ENCODE data around the gene PRSS38. TPM values are rescaled to one million over a fixed set of nuclear protein-coding genes. Genes with fewer than 3 reads are reported as not detected.

Gene PRSS38
- 1 to 10 TPM in 1 of 2 donors, not detected in 1; 3.0 TPM for total RNA-seq

DNA sequence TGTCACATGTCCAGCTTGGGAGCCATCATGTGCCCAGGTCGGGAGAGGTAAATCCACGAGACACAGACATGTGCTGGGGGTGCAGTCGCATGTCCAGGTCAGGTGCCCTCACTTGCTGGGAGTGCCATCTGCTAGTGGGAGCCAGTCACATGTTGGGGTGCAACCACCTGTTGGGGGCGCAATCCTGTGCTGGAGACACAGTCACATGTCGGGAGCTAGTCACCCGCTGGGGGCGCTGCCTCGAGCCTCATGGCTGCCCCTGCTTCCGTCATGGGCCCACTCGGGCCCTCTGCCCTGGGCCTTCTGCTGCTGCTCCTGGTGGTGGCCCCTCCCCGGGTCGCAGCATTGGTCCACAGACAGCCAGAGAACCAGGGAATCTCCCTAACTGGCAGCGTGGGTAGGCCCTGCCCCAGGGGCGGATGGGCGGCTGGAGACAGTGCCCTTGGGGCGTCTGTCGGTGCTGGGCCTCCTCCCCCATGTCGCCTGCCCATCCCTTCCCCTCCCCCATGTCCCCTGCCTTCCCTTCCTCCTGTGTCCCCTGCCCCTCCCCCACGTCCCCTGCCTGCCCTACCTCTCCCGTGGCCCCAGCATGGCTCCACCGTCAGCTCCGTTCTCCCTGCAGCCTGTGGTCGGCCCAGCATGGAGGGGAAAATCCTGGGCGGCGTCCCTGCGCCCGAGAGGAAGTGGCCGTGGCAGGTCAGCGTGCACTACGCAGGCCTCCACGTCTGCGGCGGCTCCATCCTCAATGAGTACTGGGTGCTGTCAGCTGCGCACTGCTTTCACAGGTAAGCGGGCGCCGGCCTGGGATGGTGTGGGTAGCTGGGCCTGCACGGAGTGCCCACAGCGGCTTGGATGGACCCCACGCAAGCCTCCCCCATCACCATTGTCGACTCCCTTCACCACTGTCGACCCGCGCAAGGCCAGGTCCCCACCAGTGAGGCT is at the start of gene PRSS38:
Gene PRSS38, plus strand, starts transcription at position 208 of the 942 bp plus-strand sequence. Its CDS starts 42 bp downstream, at position 250.
- H3K4me1 ChIP-seq (replicated peaks), result no peaks in the 10 kb centered on the region
- no peak within 1 kb of the TSS for H3K4me3 ChIP-seq
- no peak for DNase-seq (ENCODE audit: low spot score)
- no peaks in the 10 kb centered on the region for H3K9me3 ChIP-seq
- 94% methylated on average over 44 of the region's 44 CpGs for WGBS
- intact Hi-C loops (cut with DNase I), result no loop called here
- H3K27ac ChIP-seq, result no peak within 1 kb of the TSS
- H3K27me3 ChIP-seq (replicated peaks; ENCODE audit: insufficient read depth), result no peaks in the 10 kb centered on the region
- TF ChIP-seq, protein P1, sequence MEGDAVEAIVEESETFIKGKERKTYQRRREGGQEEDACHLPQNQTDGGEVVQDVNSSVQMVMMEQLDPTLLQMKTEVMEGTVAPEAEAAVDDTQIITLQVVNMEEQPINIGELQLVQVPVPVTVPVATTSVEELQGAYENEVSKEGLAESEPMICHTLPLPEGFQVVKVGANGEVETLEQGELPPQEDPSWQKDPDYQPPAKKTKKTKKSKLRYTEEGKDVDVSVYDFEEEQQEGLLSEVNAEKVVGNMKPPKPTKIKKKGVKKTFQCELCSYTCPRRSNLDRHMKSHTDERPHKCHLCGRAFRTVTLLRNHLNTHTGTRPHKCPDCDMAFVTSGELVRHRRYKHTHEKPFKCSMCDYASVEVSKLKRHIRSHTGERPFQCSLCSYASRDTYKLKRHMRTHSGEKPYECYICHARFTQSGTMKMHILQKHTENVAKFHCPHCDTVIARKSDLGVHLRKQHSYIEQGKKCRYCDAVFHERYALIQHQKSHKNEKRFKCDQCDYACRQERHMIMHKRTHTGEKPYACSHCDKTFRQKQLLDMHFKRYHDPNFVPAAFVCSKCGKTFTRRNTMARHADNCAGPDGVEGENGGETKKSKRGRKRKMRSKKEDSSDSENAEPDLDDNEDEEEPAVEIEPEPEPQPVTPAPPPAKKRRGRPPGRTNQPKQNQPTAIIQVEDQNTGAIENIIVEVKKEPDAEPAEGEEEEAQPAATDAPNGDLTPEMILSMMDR (IDR thresholded peaks at IDR 0.05), result no peak
- TF ChIP-seq POLR2AphosphoS5 (IDR thresholded peaks at IDR 0.05) (no peak), POLR2A (IDR thresholded peaks at IDR 0.05) (no peak)
- H3K36me3 ChIP-seq, result no peaks in the 10 kb centered on the region

DNA sequence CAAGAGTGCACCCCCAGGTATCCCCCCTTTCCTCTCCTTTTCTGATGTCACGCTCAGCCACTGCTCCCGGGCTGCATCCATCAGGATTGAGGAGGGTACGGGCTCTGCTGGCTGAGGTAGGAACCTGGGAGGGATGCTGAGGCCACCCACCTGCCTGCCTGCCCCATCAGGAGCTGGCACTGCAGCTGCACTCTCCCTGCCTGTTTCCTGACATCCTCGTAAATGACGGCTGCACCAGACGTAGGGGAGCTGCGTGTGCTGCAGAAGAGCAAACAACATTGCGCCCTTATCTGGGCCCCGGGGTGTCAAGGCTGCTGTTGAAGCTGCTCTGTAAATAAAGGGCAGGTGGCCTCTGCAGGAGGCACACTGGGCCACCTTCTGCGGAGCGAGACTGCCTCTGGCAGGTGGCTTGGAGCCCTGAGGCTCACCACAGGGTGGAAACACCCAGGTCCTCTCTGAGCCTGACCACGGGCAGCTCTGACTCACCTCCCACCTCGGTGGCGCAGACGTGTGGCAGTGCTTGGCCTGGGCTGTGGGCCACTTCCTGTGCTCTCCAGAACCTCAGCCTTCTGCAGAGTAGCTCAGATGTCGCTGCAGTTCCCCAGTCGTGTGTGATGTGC is 49.4 kb upstream of the PRSS38 start:
- TF ChIP-seq, protein P1 (IDR thresholded peaks at IDR 0.05), result no peak
- no peak for TF ChIP-seq POLR2AphosphoS5 (IDR thresholded peaks at IDR 0.05)
- TF ChIP-seq POLR2A (IDR thresholded peaks at IDR 0.05), result no peak
- intact Hi-C loops (cut with DNase I), result loop anchor here (10.0 kb wide), 2 partner anchors 119 to 319 kb away; partner anchors contain the start of gene ARF1

DNA sequence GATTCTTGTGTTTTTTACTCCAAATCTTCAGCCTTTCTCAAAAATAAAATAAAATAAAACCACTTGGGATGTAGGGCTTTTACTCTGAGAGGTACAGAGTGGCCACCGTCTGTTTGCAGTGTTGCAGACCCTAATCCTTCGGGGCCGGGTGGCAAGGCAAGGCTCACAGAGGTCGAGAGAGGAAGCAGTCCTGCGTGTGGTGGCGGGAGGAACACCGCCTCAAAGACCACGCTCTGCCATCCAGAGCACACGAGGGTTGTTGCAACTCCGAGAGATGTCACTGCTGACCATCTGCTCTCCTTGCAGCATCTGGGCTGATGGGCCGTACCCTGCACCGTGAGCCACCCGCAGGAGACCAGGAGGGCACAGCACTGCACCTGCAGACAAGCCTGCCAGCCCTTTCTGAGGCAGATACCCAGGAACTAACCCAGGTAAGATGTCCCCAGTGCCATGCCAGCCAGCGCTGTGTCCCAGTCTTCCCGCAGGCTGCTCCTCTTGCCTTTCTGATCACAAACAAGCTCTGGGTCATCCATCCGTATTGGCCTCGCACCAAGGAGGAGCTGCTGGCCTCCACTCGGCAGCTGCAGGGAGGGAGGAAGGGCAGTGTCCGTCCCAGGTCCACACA is 48.7 kb upstream of the PRSS38 start:
- Histone ChIP-seq H3K36me3 (no peaks in the 10 kb centered on the region), H3K4me1 (replicated peaks) (peaks cover 2% of the 10 kb centered on the region), H3K9me3 (no peaks in the 10 kb centered on the region), H3K27me3 (replicated peaks; ENCODE audit: insufficient read depth) (no peaks in the 10 kb centered on the region), H3K4me3 (no peak overlapping the region), H3K27ac (no peak overlapping the region)
- WGBS, result 82% methylated on average over 19 of the region's 19 CpGs
- intact Hi-C loops (cut with DNase I), result loop anchor here (10.0 kb wide), 2 partner anchors 118 to 318 kb away; partner anchors contain the start of gene ARF1
- no peak for DNase-seq (ENCODE audit: low spot score)
- no peak for TF ChIP-seq POLR2AphosphoS5 (IDR thresholded peaks at IDR 0.05)

More for the DNA sequence above, 49.4 kb upstream of the PRSS38 start:
- no peaks in the 10 kb centered on the region for H3K27me3 ChIP-seq (replicated peaks; ENCODE audit: insufficient read depth)
- no peak overlapping the region for H3K4me3 ChIP-seq
- no peaks in the 10 kb centered on the region for H3K9me3 ChIP-seq
- H3K27ac ChIP-seq, result no peak overlapping the region
- 64% methylated on average over 17 of the region's 17 CpGs for WGBS
- H3K36me3 ChIP-seq, result no peaks in the 10 kb centered on the region
- H3K4me1 ChIP-seq (replicated peaks), result peaks cover 2% of the 10 kb centered on the region
- DNase-seq (ENCODE audit: low spot score), result no peak

DNA sequence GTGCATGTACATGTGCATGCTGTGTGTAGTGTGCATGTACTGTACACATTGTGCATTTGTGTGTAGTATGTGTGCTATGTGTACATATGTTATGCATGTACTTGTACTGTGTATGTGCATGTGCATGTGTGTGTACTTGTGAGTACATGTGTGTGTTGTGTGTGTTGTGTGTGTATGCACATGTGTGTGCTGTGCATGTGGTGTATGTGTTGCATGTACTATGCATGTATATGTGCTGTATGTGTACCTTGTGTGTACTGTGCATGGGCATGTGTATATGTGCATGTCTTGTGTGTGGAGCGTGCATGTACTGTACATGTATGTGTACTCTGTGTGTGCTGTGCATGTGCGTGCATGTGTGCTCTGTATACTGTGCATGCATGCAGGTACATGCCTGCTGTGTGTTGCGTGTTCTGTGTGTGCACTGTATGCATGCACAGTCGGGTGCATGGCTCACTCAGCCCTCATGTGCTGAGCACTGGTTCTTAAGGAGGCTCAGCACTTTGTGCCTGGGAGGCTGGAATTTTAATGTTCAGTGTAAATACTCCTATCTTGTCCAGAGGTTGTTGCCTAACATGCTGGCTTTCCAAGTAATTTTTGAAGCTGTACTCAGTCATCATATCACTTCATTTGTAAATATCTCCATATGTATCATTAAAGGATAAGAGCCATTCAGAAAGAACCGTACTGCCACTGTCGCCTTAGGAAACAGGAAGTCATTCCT is 47.9 kb upstream of the PRSS38 start:
- intact Hi-C loops (cut with DNase I), result loop anchor here (10.0 kb wide), 2 partner anchors 117 to 317 kb away; partner anchors contain the start of gene ARF1
- DNase-seq (ENCODE audit: low spot score), result no peak
- TF ChIP-seq, protein P1 (IDR thresholded peaks at IDR 0.05), result no peak
- TF ChIP-seq POLR2AphosphoS5 (IDR thresholded peaks at IDR 0.05) (no peak), POLR2A (IDR thresholded peaks at IDR 0.05) (no peak)
- 81% methylated on average over 6 of the region's 6 CpGs for WGBS
- Histone ChIP-seq H3K27ac (no peak overlapping the region), H3K36me3 (no peaks in the 10 kb centered on the region), H3K9me3 (no peaks in the 10 kb centered on the region), H3K4me3 (no peak overlapping the region), H3K27me3 (replicated peaks; ENCODE audit: insufficient read depth) (no peaks in the 10 kb centered on the region), H3K4me1 (replicated peaks) (peaks cover 2% of the 10 kb centered on the region)

Data from prostate gland (tissue), 2 donors.